SK-N-SH (cell line): ENCODE data around the gene POLR2J. TPM values are rescaled to one million over a fixed set of nuclear protein-coding genes. Genes with fewer than 3 reads are reported as not detected.
"Not testable (repeated sequence)": the region's sequence is repeated elsewhere in the genome, so short reads cannot be mapped to it uniquely, and the experiment has no call there.

ENCODE experiments used
- CTCF ChIA-PET: fragments of 300-600, 350-600 bp; formaldehyde crosslinking; extraction: SDS; loops from one replicate; lab custom pipeline; 2021; lab: Yijun Ruan, JAX
- POLR2A ChIA-PET: fragments of 350-600 bp; sonication (Branson Sonifier 250); formaldehyde crosslinking; extraction: SDS; loops from one replicate; lab custom pipeline; 2020; ENCODE audit warnings: antibody characterized with exemption, inconsistent platforms; lab: Yijun Ruan, JAX
- DNase-seq: peaks from one replicate; pipeline ENCODE4 v3.0.0; 2012
- H2AFZ ChIP-seq: fragments of 200-600 bp; sonication (generic); 2 replicates; pipeline ENCODE4 v1.8.1; 2016; ENCODE audit warnings: antibody characterized with exemption, mild to moderate bottlenecking, low read depth
- H3F3A ChIP-seq: fragments of 200-600 bp; sonication (generic); replicated peaks from 2 replicates; pipeline ENCODE3; 2016; ENCODE audit warnings: antibody characterized with exemption, mild to moderate bottlenecking; ENCODE audit not compliant: insufficient read depth
- H3K27ac ChIP-seq, 2 experiments: fragments of 200-500 bp in 1 of 2; fragments of 200-600 bp in 1 of 2; sonication (Bioruptor generic) in 1 of 2; sonication (generic), shearing (Covaris generic) in 1 of 2; 2 replicates each; pipeline versions ENCODE4 v1.5.1 to v1.6.1; 2014 to 2016; ENCODE audit warnings: low read depth in 2 of 2, inconsistent platforms in 1 of 2, low read length in 1 of 2, mild to moderate bottlenecking in 1 of 2, mixed read lengths in 1 of 2
- H3K27me3 ChIP-seq: fragments of 200-600 bp; sonication (generic), shearing (Covaris generic); 2 replicates; pipeline ENCODE4 v1.6.1; 2016; ENCODE audit warnings: mixed run types; ENCODE audit not compliant: insufficient read depth
- H3K36me3 ChIP-seq, 2 experiments: fragments of 200-500 bp in 1 of 2; fragments of 200-600 bp in 1 of 2; sonication (Bioruptor generic) in 1 of 2; sonication (generic) in 1 of 2; replicated peaks in 1 of 2; 2 replicates each; pipeline versions ENCODE3 to v1.5.1; 2014 to 2016; ENCODE audit warnings: low read length in 1 of 2, mild to moderate bottlenecking in 1 of 2; ENCODE audit not compliant: insufficient read depth in 2 of 2, control insufficient read depth in 1 of 2
- H3K4me1 ChIP-seq, 2 experiments: fragments of 200-500 bp in 1 of 2; fragments of 200-600 bp in 1 of 2; sonication (Bioruptor generic) in 1 of 2; sonication (generic), shearing (Covaris generic) in 1 of 2; 2 replicates each; pipeline versions ENCODE4 v1.5.1 to v1.6.1; 2014 to 2016; ENCODE audit warnings: low read depth in 1 of 2, low read length in 1 of 2, mixed run types in 1 of 2; ENCODE audit not compliant: insufficient read depth in 2 of 2, control insufficient read depth in 1 of 2
- H3K4me2 ChIP-seq: fragments of 200-600 bp; sonication (generic), shearing (Covaris generic); 2 replicates; pipeline ENCODE4 v1.6.1; 2017; ENCODE audit warnings: mixed run types
- H3K4me3 ChIP-seq, 2 experiments: fragments of 200-500 bp in 1 of 2; fragments of 200-600 bp in 1 of 2; sonication (Bioruptor generic) in 1 of 2; sonication (generic), shearing (Covaris generic) in 1 of 2; 2 replicates each; pipeline versions ENCODE4 v1.5.1 to v1.8.1; 2014 to 2016; ENCODE audit warnings: low read depth in 2 of 2, inconsistent platforms in 1 of 2, low read length in 1 of 2, mild to moderate bottlenecking in 1 of 2, mixed read lengths in 1 of 2, moderate library complexity in 1 of 2
- H3K79me2 ChIP-seq: fragments of 200-600 bp; sonication (generic); 2 replicates; pipeline ENCODE4 v1.8.1; 2017; ENCODE audit warnings: mild to moderate bottlenecking; ENCODE audit not compliant: insufficient read depth
- H3K9ac ChIP-seq: fragments of 200-600 bp; sonication (generic); 2 replicates; pipeline ENCODE4 v1.6.1; 2017; ENCODE audit warnings: mixed run types
- H3K9me2 ChIP-seq: fragments of 200-600 bp; sonication (generic); 2 replicates; pipeline ENCODE4 v1.6.1; 2017; ENCODE audit warnings: mixed run types
- H3K9me3 ChIP-seq: fragments of 200-600 bp; sonication (generic); 2 replicates; pipeline ENCODE4 v1.6.1; 2017; ENCODE audit warnings: mixed run types, mild to moderate bottlenecking, moderate library complexity
- H4K20me1 ChIP-seq: fragments of 200-600 bp; sonication (generic); 2 replicates; pipeline ENCODE4 v1.6.1; 2017; ENCODE audit warnings: mild to moderate bottlenecking, mixed run types; ENCODE audit not compliant: insufficient read depth
- WGBS: methylation state at CpG from one replicate; pipeline ENCODE4 v1.1.6; 2017; ENCODE audit warnings: low lambda C conversion rate; 5-methylcytosine and 5-hydroxymethylcytosine counted together
- polyA plus RNA-seq, 3 experiments: library from polyadenylated mRNA; depleted of rRNA; stranded (reverse); fragments of >200 nt; gene quantifications; 2 replicates each; pipeline ENCODE4 v1.2.3, GENCODE V29; 2012

POLR2J gene
- polyA plus RNA-seq, 1 of the 3 experiments (the other 2 are of a cell fraction): 299 TPM

DNA sequence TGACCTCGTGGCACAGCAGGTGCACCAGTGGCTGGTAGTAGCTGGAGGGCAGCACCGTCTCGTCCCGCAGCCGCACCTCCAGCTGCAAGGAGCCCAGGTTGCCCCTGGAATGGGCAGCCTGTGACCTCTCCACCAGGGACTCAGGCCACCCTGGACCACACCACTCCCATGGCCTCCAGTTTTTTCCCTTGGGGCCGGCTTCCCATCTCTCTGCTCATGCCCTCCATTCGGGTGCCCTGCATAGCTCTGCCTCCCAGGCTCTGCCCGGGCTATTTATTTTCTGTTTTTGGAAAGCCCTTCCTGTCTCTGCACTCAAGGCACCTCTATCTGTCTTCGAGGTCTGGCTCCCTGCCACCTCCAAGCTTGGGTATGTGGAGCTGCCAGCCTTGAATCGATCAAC lies 18.1 kb upstream of the POLR2J start:
- H3K4me2 ChIP-seq, H3K9me2 ChIP-seq, H4K20me1 ChIP-seq, H3K9me3 ChIP-seq, H3K36me3 ChIP-seq, H3K27me3 ChIP-seq, DNase-seq, H3K9ac ChIP-seq, CTCF ChIA-PET, H3K4me3 ChIP-seq, H3K4me1 ChIP-seq, H3K79me2 ChIP-seq, H3F3A ChIP-seq, H3K27ac ChIP-seq, H2AFZ ChIP-seq, POLR2A ChIA-PET: not testable (repeated sequence)
- 57% methylated on average over 3 of the region's 10 CpGs for WGBS

GRCh38 chr7:102494473-102495149 lies 15.9 kb upstream of the POLR2J start:
- H3K27ac ChIP-seq, H3K27me3 ChIP-seq, H3K4me3 ChIP-seq, H3K9me2 ChIP-seq, H3K9ac ChIP-seq, H3K9me3 ChIP-seq, H2AFZ ChIP-seq, H3K4me1 ChIP-seq, CTCF ChIA-PET, H4K20me1 ChIP-seq, POLR2A ChIA-PET, H3K4me2 ChIP-seq, H3K79me2 ChIP-seq, H3K36me3 ChIP-seq, H3F3A ChIP-seq, DNase-seq: not testable (repeated sequence)
- no CpG with 5 or more reads among the region's 67 CpGs for WGBS

DNA sequence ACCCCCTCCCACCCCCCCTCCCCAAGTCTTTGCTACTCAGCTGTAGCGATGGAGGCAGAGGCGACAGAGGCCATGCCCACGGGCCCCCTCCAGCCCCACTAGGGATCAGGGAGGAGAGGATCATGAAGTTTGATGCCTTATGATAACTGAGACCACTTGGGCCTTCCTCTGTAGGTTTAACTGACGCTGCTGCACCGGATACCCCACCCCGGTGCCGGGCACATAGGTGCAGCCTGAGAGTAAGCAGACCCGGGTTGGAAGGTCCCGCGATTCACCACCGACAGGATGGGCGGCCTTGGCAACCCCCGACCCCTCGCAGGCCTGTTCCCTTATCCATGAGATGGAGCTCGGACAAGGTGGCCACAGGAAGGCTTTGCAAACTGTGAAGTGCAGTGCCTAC lies 15.3 kb upstream of the POLR2J start:
- DNase-seq, H3K27me3 ChIP-seq, H3K4me1 ChIP-seq, H3K79me2 ChIP-seq, H2AFZ ChIP-seq, POLR2A ChIA-PET, H3K36me3 ChIP-seq, H4K20me1 ChIP-seq, H3F3A ChIP-seq, H3K4me3 ChIP-seq, CTCF ChIA-PET, H3K9me2 ChIP-seq, H3K27ac ChIP-seq, H3K4me2 ChIP-seq, H3K9me3 ChIP-seq, H3K9ac ChIP-seq: not testable (repeated sequence)
- no CpG with 5 or more reads among the region's 15 CpGs for WGBS

DNA sequence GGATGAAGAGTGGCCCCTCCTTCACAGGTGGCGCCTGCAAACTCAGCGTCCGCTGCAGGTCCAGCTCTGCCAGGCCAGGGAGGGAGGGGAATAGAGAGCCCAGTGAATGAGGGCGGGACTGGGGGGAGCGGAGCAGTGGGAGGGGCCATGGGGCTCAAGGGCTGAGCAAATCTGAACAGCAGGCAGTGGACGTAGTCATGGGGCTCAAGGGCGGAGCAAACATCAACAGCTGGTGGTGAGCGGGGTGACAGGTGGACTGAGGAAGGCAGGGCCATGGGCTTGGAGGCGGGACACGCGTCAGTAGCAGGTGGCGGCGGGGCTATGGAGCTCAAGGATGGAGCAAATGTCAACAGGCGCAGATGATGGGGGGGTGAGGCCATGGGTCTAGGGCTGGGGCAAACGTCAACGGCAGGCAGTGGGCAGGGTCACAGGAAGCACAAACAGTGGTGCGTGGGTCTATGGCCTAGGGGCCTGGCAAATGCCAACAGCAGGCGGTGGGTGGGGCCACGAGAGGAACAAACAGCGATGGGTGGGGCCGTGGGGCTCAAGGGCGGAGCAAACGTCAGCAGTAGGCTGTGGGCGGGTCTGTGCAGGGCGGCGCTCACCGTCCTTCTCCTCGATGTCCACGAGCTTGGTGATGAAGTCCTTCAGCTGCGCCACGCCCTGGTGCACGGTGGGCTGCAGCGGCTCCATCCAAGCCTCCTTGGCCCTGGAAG lies 14.7 kb upstream of the POLR2J start:
- H3K27ac ChIP-seq, H3K9ac ChIP-seq, POLR2A ChIA-PET, H3K36me3 ChIP-seq, H3K4me2 ChIP-seq, H3K9me3 ChIP-seq, CTCF ChIA-PET, DNase-seq, H3K79me2 ChIP-seq, H3K4me1 ChIP-seq, H3K4me3 ChIP-seq, H3K9me2 ChIP-seq, H3F3A ChIP-seq, H3K27me3 ChIP-seq, H2AFZ ChIP-seq, H4K20me1 ChIP-seq: not testable (repeated sequence)
- 72% methylated on average over 6 of the region's 33 CpGs for WGBS

- CTCF ChIA-PET, H3K9ac ChIP-seq, H3K4me2 ChIP-seq, H3K27ac ChIP-seq, H2AFZ ChIP-seq, H3K9me3 ChIP-seq, H3K27me3 ChIP-seq, H3K79me2 ChIP-seq, H3F3A ChIP-seq, H3K4me3 ChIP-seq, H4K20me1 ChIP-seq, H3K36me3 ChIP-seq, POLR2A ChIA-PET, H3K4me1 ChIP-seq, DNase-seq, H3K9me2 ChIP-seq: not testable (repeated sequence)
- WGBS: 100% methylated on average over 3 of the region's 12 CpGs
Measured at GRCh38 chr7:102490529-102491075, 11.9 kb upstream of the POLR2J start.

DNA sequence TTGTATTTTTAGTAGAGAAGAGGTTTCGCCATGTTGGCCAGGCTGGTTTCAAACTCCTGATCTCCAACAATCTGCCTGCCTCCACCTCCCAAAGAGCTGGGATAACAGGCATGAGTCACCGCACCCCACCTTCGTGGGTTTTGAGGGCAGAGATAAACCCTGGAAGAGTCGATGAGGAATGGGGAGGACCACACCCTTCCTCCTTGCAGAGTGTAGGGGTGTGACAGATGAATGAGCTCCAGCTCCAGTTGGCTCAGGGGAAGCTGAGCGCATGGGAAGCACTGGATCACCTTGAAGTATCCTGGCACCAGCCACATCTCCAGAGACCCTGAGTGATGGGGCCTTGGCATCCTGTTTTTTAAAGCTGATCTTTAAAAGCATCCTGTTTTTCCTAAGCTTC lies 5.6 kb upstream of the POLR2J start:
- POLR2A ChIA-PET, H3K4me3 ChIP-seq, H3K9me2 ChIP-seq, DNase-seq, H3K4me2 ChIP-seq, H3K79me2 ChIP-seq, H3K4me1 ChIP-seq, H3K27ac ChIP-seq, H3K36me3 ChIP-seq, H2AFZ ChIP-seq, H3K9ac ChIP-seq, H3F3A ChIP-seq, H3K9me3 ChIP-seq, H4K20me1 ChIP-seq, H3K27me3 ChIP-seq, CTCF ChIA-PET: not testable (repeated sequence)
- WGBS: no CpG with 5 or more reads among the region's 5 CpGs
